HEK293T (cell line): ENCODE data around the gene TUT1.

Source experiments
- CTCF ChIA-PET: fragments of 350-600 bp; formaldehyde crosslinking; extraction: SDS; loops from one replicate; lab custom pipeline; 2021; ENCODE audit warnings: antibody characterized with exemption, inconsistent platforms; lab: Yijun Ruan, JAX
- POLR2A ChIA-PET: fragments of 350-600 bp; formaldehyde crosslinking; extraction: SDS; loops from one replicate; lab custom pipeline; 2020; ENCODE audit warnings: antibody characterized with exemption, inconsistent platforms; lab: Yijun Ruan, JAX
- DNase-seq: peaks from one replicate; pipeline ENCODE4 v3.0.0; 2012; ENCODE audit warnings: mixed read lengths; ENCODE audit errors: extremely low spot score
- ARNT ChIP-seq: fragments of 450-650 bp; IDR thresholded peaks from 2 replicates; pipeline ENCODE4 v1.6.1; 2017; ENCODE audit warnings: mild to moderate bottlenecking
- BHLHE40 ChIP-seq: fragments of 450-650 bp; IDR thresholded peaks from 2 replicates; pipeline ENCODE4 v1.6.1; 2016; ENCODE audit warnings: mild to moderate bottlenecking, moderate library complexity, borderline replicate concordance
- CTBP1 ChIP-seq: fragments of 450-650 bp; IDR thresholded peaks from 2 replicates; pipeline ENCODE4 v1.6.1; 2016; ENCODE audit warnings: borderline replicate concordance
- ELF4 ChIP-seq: fragments of 450-650 bp; IDR thresholded peaks from 2 replicates; pipeline ENCODE4 v1.6.1; 2017; ENCODE audit warnings: antibody characterized with exemption
- FOXA1 ChIP-seq: fragments of 450-650 bp; IDR thresholded peaks from 2 replicates; pipeline ENCODE4 v1.6.1; 2016; ENCODE audit warnings: mild to moderate bottlenecking
- FOXK2 ChIP-seq: fragments of 450-650 bp; IDR thresholded peaks from 2 replicates; pipeline ENCODE4 v1.6.1; 2016; ENCODE audit warnings: mild to moderate bottlenecking
- FOXM1 ChIP-seq: fragments of 450-650 bp; IDR thresholded peaks from 2 replicates; pipeline ENCODE4 v1.6.1; 2017; ENCODE audit warnings: mild to moderate bottlenecking, borderline replicate concordance
- HDGF ChIP-seq: fragments of 450-650 bp; IDR thresholded peaks from 2 replicates; pipeline ENCODE4 v1.6.1; 2017; ENCODE audit warnings: antibody characterized with exemption, borderline replicate concordance
- L3MBTL2 ChIP-seq: fragments of 450-650 bp; conservative IDR thresholded peaks from 2 replicates; pipeline ENCODE4 v1.6.1; 2016; ENCODE audit warnings: mild to moderate bottlenecking
- LEF1 ChIP-seq: fragments of 450-650 bp; IDR thresholded peaks from 2 replicates; pipeline ENCODE4 v1.6.1; 2017; ENCODE audit warnings: mild to moderate bottlenecking, borderline replicate concordance
- NFRKB ChIP-seq: fragments of 450-650 bp; IDR thresholded peaks from 2 replicates; pipeline ENCODE4 v1.6.1; 2016; ENCODE audit warnings: mild to moderate bottlenecking, moderate library complexity
- PKNOX1 ChIP-seq: fragments of 450-650 bp; IDR thresholded peaks from 2 replicates; pipeline ENCODE4 v1.6.1; 2016
- SP1 ChIP-seq: fragments of 450-650 bp; IDR thresholded peaks from 2 replicates; pipeline ENCODE4 v1.6.1; 2017
- SUZ12 ChIP-seq: fragments of 450-650 bp; IDR thresholded peaks from 2 replicates; pipeline ENCODE4 v1.6.1; 2016; ENCODE audit warnings: mild to moderate bottlenecking
- TARDBP ChIP-seq: fragments of 450-650 bp; IDR thresholded peaks from 2 replicates; pipeline ENCODE4 v1.6.1; 2016
- ZNF384 ChIP-seq: fragments of 450-650 bp; IDR thresholded peaks from 2 replicates; pipeline ENCODE4 v1.6.1; 2016

The TUT1 gene

GRCh38 chr11:62599069-62599696, 7.9 kb upstream of the TUT1 start:
- CTCF ChIA-PET: interaction anchor here (1.3 kb wide), 1 partner anchor 13 kb away, joined by 4 read pairs; no protein-coding TSS in a partner anchor

GRCh38 chr11:62595124-62595523, 3.8 kb upstream of the TUT1 start:
- no peak for DNase-seq
- no peak for TF ChIP-seq SP1
- ChIA-PET POLR2A (interaction anchor here (1.2 to 5.8 kb wide), 2 partner anchors 16 to 101 kb away, joined by 4 to 168 read pairs; partner anchors contain the start of gene EEF1G), CTCF (interaction anchor here (0.5 to 0.6 kb wide), 2 partner anchors 173 to 649 kb away, joined by 3 to 5 read pairs; no protein-coding TSS in a partner anchor)

More at GRCh38 chr11:62599069-62599696, 7.9 kb upstream of the TUT1 start:
- POLR2A ChIA-PET: interaction anchor here (0.8 to 3.4 kb wide), 8 partner anchors 7 to 282 kb away, joined by 3 to 105 read pairs (median 3); partner anchors contain the start of genes B3GAT3, EEF1G, INTS5 and TUT1
- DNase-seq: peak; percentile 91
- TF ChIP-seq LEF1 (no peak), TARDBP (no peak), HDGF (peak; percentile 61; the same call in 1 of the 2 replicates), ELF4 (no peak), NFRKB (no peak), PKNOX1 (no peak)

GRCh38 chr11:62593434-62594044, 2.2 kb upstream of the TUT1 start:
- TF ChIP-seq FOXM1: no peak
- no peak for TF ChIP-seq FOXK2
- no peak for TF ChIP-seq BHLHE40
- TF ChIP-seq PKNOX1: no peak
- TF ChIP-seq SP1: no peak
- no peak for TF ChIP-seq SUZ12
- no peak for TF ChIP-seq HDGF
- TF ChIP-seq L3MBTL2: no peak
- CTCF ChIA-PET: interaction anchor here (0.8 to 1.3 kb wide), 3 partner anchors 8 to 78 kb away, joined by 5 to 9 read pairs (median 5); partner anchors contain the start of genes EML3, MTA2 and UQCC3
- peak; percentile 63 for DNase-seq
- POLR2A ChIA-PET: interaction anchor here (0.8 to 5.8 kb wide), 16 partner anchors 7 to 288 kb away, joined by 3 to 168 read pairs (median 14); partner anchors contain the start of genes B3GAT3, C11orf98, CSKMT and EEF1G

GRCh38 chr11:62592989-62593421, 1.7 kb upstream of the TUT1 start:
- DNase-seq: no peak
- ChIA-PET POLR2A (interaction anchor here (0.9 to 5.8 kb wide), 18 partner anchors 8 to 289 kb away, joined by 3 to 168 read pairs (median 19); partner anchors contain the start of genes B3GAT3, C11orf98, CSKMT and EEF1G), CTCF (interaction anchor here (0.6 to 2.2 kb wide), 5 partner anchors 9 to 273 kb away, joined by 3 to 16 read pairs (median 3); partner anchors contain the start of gene MTA2)
- no peak for TF ChIP-seq BHLHE40
- no peak for TF ChIP-seq NFRKB
- no peak for TF ChIP-seq SUZ12
- TF ChIP-seq TARDBP: no peak
- TF ChIP-seq HDGF: no peak

- CTCF ChIA-PET: interaction anchor here (0.6 to 2.2 kb wide), 15 partner anchors 9 to 273 kb away, joined by 3 to 16 read pairs (median 3); partner anchors contain the start of gene MTA2
- POLR2A ChIA-PET: interaction anchor here (0.7 to 5.8 kb wide), 48 partner anchors 8 to 289 kb away, joined by 3 to 168 read pairs (median 6); partner anchors contain the start of genes AHNAK, B3GAT3, BSCL2 and C11orf98
- no peak for DNase-seq
- TF ChIP-seq SUZ12 (no peak), FOXM1 (no peak), L3MBTL2 (no peak; the same call in 1 of the 2 replicates), ARNT (no peak), NFRKB (no peak), PKNOX1 (no peak), FOXA1 (no peak), TARDBP (no peak), ZNF384 (no peak), FOXK2 (no peak), CTBP1 (no peak), BHLHE40 (no peak), LEF1 (no peak), SP1 (no peak), ELF4 (no peak), HDGF (no peak)
Measured at GRCh38 chr11:62592146-62592815, 958 bp upstream of the TUT1 start.
